CD4-positive, alpha-beta T cell treated with Interleukin-6 at 100 ng/mL for 8 hours (primary cell): ENCODE data around the gene PTRH1.
A peak's percentile ranks its signal among the peaks of the same experiment; 100 is the strongest.
"Not testable (repeated sequence)": the region's sequence is repeated elsewhere in the genome, so short reads cannot be mapped to it uniquely, and the experiment has no call there.

Experiments used
- DNase-seq: peaks from one replicate; pipeline ENCODE4 v3.0.0-alpha.2; 2020; ENCODE audit warnings: mixed read lengths, low spot score

Gene PTRH1

GRCh38 chr9:127715470-127716337 is at the start of gene PTRH1, which contains the start of gene TTC16:
TSS of gene PTRH1 (minus strand) at chr9:127715663. CDS start at chr9:127715639, 24 bp downstream.
TSS of gene TTC16 (plus strand) at chr9:127716079. CDS start at chr9:127716146, 67 bp downstream.
- DNase-seq: peak; percentile 93

- DNase-seq: no peak
Observed at GRCh38 chr9:127763918-127764384, 48.5 kb upstream of the PTRH1 start.

DNA sequence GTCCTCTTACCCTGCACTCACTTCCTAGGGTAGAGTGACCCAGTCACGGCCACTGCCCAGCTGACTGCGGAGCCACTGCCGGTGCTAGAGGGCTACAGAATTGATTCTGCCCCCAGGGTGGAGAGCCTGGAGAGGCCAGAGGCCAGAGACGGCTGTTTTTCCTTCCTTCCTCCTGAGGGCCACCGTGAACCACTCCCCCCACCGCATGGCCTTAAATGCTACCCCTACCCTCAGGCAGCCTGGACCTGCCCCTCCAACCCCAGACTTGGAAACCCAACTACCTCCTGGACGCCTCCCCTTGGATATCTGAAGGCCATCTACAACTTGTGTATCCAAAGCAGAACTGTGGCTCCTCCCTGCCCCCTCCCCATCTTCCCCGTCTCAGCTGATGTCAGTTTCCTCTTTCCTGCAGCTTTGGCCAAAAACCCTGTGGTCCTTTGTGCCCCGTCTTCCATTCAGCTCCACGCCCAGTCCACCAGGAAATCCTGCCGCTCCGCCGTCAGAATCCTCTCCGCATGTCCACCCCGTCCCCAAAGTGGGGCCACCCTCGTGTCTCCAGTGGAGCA is 46.7 kb upstream of the PTRH1 start:
- DNase-seq: no peak

DNA sequence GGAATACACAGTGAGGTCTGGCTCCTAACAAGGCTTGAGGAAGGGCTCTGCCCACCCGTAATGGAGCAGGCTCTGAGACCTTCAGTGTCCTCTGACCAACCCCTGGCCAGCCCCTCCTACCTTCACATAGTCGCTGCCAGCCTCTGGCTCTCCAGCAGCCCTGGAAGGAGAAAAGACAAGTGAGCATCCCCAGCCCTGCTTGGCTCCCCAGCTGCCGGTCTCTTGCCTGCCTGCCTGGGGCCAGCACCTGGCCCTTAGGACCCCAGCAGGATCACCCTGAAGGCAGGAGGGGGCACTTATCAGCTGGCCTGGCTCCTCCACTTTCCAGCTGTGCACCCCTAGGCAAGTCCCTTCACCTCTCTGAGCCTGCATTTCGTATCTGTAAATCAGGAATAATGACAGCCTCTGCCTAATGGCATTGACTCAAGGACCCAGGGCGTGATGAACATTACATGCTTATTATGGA is 46.1 kb upstream of the PTRH1 start:
- DNase-seq: no peak

GRCh38 chr9:127761061-127761460 is 45.6 kb upstream of the PTRH1 start:
- no peak for DNase-seq

- no peak for DNase-seq
Observed at GRCh38 chr9:127758843-127759242, 43.4 kb upstream of the PTRH1 start.

DNA sequence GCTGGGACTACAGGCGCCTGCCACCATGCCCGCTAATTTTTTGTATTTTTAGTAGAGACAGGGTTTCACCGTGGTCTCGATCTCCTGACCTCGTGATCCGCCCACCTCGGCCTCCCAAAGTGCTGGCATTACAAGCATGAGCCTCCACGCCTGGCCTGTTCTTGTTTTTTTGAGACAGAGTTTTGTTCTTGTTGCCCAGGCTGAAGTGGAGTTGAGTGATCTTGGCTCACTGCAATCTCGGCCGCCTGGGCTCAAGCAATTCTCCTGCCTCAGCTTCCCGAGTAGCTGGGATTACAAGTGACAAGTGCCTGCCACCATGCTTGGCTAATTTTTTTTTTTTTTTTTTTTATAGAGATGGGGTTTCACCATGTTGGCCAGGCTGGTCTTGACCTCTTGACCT is 41.3 kb upstream of the PTRH1 start:
- DNase-seq: not testable (repeated sequence)

- DNase-seq: no peak
Observed at GRCh38 chr9:127756233-127756632, 40.8 kb upstream of the PTRH1 start.

- no peak for DNase-seq
Observed at GRCh38 chr9:127755061-127756060, 39.9 kb upstream of the PTRH1 start.

GRCh38 chr9:127754099-127755060 is 38.9 kb upstream of the PTRH1 start:
- DNase-seq: no peak

GRCh38 chr9:127753622-127754021 is 38.2 kb upstream of the PTRH1 start:
- DNase-seq: no peak

DNA sequence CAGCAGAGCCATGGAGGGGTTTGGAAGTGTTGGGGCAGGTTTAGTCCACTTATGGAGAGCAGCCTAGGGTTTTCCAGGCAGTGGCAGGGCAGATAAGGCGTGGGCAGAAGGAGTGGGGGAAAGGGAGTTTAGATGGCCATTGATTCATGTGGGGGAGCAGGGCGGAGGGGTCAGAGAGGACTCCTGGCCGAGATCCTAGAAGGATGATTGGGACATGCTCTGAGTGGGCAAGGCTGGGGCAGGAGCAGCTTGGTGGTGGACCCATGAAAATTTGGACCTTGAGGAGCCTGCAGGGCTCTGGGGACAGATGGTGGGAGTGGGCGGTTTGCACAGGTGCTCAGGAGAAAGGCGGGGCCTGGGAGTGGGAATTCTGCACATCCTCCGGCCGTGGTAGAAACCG is 37.7 kb upstream of the PTRH1 start:
- no peak for DNase-seq

DNA sequence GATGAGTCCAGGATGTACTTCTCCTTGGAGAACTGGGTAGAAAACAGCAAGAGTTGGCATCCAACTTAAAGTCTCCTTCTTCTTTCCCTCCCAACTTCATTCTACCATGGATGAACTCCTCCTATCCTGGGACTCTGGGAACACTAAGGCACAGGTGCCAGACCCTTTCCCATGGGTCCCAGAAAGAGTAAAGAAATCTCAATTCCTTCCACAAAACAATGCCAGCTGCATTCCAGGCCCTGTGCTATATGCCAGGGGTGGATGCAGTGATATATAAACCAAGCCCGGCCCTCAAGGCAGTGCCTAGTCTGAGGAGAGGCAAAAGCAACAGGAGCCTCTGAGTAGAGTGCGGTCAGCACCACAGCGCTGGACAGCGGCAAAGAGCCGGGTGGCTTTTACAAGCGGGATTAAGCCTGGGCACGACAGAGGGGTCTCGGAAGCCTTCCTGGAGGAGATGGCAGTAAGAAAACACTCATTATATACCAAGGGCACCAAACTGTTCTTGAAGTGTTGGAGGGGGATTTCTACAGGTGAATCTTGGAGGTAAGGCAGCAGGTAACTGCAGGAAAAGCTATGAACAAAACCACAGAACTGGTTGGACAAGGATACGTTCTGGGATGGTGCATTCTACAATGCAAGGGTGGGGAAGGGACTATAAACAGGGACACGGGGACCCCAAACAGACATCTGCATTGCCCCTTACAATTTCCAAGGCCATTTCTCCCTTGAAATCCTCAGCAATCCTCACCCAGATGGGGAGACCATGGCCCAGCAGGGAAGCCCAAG is 36.0 kb upstream of the PTRH1 start:
- no peak for DNase-seq

- DNase-seq: no peak
Observed at GRCh38 chr9:127749090-127749787, 33.8 kb upstream of the PTRH1 start.

DNA sequence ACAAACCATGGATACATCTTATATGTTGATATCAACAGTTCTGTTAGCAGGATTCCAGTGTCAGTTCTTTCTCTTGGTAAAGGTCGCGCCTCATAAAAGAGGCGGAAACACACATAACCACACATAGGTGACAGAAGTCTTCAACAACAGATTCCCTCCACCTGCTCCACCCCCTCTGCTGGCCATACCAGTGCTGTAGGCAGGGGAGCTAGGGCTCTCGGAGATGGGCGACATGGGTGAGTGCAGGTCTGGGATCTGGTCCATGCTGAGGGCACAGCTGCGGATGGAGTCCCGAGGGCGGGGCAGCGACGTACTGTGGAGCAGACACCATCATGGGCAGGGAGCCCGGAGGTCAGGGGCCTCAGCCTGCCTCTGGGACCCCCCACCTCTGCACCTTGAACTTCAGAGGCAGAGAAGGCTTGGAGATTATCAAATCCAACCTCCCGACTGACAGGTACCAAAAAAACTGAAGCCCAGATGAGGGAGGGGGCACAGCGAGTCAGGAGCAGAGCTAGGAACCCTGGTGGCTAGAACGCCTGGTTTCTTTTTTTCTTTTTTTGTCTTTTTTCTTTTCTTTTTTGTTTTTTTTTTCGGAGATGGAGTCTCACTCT is 31.6 kb upstream of the PTRH1 start:
- peak; percentile 20 for DNase-seq

- DNase-seq: no peak
Observed at GRCh38 chr9:127744398-127745110, 29.1 kb upstream of the PTRH1 start.

GRCh38 chr9:127742435-127743088 is 27.1 kb upstream of the PTRH1 start:
- DNase-seq: no peak
